Measurements from ENCODE around the gene DHRS7C. TPM values are rescaled to one million over a fixed set of nuclear protein-coding genes. Genes with fewer than 3 reads are reported as not detected.

The DHRS7C gene
- total and polyA plus RNA-seq, 7 experiments from 2014 or later, result not detected

Other genes with a start within 250 kb of the DHRS7C start
- 10 to 100 TPM; 45.1 to 71.3 (median 48.9) TPM for gene STX8, start 215.8 kb downstream of the DHRS7C start, total RNA-seq
- gene STX8, start 215.8 kb downstream of the DHRS7C start, polyA plus RNA-seq, result 100 to 1,000 TPM; 105 to 116 TPM
- not detected for gene CFAP52, start 214.9 kb downstream of the DHRS7C start, total RNA-seq
- not detected for gene CFAP52, start 214.9 kb downstream of the DHRS7C start, polyA plus RNA-seq
- 1 to 10 TPM in 1 of 5 experiments, under 1 TPM in 1, not detected in 3; 0.27 to 1.0 TPM for gene USP43, start 146.1 kb downstream of the DHRS7C start, total RNA-seq
- gene USP43, start 146.1 kb downstream of the DHRS7C start, polyA plus RNA-seq, result not detected
- gene GSG1L2, start 30.5 kb upstream of the DHRS7C start, total RNA-seq, result not detected
- not detected for gene GSG1L2, start 30.5 kb upstream of the DHRS7C start, polyA plus RNA-seq
- gene GLP2R, start 34.3 kb upstream of the DHRS7C start, total RNA-seq, result not detected
- gene GLP2R, start 34.3 kb upstream of the DHRS7C start, polyA plus RNA-seq, result not detected
- gene RCVRN, start 113.7 kb upstream of the DHRS7C start, total RNA-seq, result under 1 TPM in 1 of 5 experiments, not detected in 4; 0.93 TPM
- gene RCVRN, start 113.7 kb upstream of the DHRS7C start, polyA plus RNA-seq, result not detected

All from naive thymus-derived CD4-positive, alpha-beta T cell (primary cell).